ENCODE results near the gene CNP. TPM values are rescaled to one million over a fixed set of nuclear protein-coding genes. Genes with fewer than 3 reads are reported as not detected.

Gene CNP
- total RNA-seq, 4 donors from 2014 or later, result 25.4 to 96.1 (median 55.2) TPM

DNA sequence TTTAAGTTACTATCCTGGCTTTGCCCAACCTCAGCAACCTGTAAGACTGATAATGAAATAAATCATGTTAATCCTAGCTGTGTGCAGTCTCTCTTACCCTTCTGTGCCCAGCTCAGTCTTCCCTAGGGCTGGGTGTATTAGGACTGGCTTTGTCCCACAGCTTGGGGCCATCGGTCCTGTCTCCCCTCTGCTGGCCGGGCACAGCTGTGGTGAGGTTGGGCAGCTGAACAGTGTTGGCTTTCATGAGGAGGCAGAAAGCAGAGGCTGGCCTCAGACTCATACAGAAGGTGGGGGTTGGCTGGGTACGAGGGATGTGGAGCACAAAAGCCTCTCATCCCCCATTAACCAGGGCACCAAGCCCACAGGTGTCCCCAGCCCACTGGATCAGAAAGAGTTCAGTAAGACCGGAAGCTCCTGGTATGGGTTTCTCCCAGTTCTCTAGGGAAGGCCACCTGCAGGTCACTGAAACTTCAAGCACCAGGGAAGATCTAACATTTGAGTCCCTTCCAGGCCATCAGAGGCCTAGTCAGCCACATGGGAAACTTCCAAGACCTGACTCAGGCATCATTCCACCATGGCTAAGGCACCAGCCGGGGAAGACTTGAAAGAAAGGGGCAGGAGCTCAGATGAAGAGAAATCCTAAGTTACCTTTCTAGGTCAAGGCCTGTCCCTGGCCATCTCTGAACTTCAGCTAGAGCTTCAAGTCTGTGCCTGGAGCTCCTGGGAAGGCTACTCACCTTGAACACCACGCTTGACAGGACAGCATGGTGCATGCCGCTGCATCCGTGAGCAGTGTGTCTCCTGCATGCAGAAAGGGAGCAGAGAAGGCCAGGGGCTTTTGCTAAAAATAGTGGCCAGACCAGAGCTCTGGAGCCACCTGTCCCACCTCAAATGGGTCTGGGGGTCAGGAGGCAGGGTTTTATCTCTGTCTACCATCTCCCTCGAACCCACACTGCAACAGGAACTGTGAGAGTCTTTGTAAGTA, 8.8 kb downstream of the CNP start:
- TF ChIP-seq, protein P1, sequence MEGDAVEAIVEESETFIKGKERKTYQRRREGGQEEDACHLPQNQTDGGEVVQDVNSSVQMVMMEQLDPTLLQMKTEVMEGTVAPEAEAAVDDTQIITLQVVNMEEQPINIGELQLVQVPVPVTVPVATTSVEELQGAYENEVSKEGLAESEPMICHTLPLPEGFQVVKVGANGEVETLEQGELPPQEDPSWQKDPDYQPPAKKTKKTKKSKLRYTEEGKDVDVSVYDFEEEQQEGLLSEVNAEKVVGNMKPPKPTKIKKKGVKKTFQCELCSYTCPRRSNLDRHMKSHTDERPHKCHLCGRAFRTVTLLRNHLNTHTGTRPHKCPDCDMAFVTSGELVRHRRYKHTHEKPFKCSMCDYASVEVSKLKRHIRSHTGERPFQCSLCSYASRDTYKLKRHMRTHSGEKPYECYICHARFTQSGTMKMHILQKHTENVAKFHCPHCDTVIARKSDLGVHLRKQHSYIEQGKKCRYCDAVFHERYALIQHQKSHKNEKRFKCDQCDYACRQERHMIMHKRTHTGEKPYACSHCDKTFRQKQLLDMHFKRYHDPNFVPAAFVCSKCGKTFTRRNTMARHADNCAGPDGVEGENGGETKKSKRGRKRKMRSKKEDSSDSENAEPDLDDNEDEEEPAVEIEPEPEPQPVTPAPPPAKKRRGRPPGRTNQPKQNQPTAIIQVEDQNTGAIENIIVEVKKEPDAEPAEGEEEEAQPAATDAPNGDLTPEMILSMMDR (IDR thresholded peaks at IDR 0.05; ENCODE audit: low read depth), result no peak

DNA sequence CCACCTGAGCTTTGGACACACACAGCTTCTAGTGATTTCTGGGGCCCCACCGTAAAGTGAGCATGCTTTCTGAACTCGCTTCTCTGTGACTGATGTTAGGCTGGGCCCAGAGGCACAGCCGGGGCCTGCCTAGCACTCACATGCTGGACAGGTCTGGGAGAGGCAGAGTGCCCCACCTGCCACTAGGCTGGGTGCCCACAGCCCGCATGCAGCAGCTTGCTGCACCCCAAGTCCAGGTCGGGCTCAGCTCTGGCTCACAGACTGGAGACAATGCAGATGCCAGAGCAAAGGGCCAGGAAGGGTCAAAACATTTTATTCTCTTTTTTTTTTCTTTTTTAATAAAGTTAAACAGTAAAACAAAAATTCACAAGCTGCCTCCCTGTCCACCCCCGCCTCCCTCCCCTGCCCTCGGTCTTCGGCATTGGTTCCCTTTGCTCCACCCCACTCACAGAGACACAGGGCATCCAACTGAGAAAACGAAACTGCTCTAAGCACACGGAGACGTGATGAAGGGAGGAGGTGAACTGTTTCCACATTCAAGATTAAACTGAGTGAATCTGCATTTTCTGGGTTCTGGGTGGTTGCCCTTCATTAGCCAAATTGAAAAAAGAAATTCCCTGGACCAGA, 9.7 kb downstream of the CNP start:
- TF ChIP-seq, protein P1 (IDR thresholded peaks at IDR 0.05; ENCODE audit: low read depth), result no peak

DNA sequence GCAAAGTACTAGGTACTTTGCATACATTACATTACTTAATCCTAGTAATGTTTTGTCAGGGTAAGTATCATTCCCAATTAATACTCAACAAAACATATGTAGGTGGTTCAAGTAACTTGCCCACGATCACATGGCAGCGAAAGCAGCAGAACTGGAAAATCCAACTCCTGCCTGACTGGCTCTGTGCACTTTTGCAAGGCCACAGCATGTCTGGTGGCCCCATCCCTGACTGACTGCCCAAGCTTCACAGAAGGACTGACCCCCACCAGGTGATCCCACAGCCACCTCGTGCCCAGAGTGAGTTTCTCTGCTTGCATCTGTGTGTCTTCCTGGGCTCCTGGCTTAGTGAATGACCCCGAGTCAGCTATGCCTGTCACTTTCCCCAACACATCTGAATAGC, 11.4 kb downstream of the CNP start:
- TF ChIP-seq, protein P1 (IDR thresholded peaks at IDR 0.05; ENCODE audit: low read depth), result no peak

DNA sequence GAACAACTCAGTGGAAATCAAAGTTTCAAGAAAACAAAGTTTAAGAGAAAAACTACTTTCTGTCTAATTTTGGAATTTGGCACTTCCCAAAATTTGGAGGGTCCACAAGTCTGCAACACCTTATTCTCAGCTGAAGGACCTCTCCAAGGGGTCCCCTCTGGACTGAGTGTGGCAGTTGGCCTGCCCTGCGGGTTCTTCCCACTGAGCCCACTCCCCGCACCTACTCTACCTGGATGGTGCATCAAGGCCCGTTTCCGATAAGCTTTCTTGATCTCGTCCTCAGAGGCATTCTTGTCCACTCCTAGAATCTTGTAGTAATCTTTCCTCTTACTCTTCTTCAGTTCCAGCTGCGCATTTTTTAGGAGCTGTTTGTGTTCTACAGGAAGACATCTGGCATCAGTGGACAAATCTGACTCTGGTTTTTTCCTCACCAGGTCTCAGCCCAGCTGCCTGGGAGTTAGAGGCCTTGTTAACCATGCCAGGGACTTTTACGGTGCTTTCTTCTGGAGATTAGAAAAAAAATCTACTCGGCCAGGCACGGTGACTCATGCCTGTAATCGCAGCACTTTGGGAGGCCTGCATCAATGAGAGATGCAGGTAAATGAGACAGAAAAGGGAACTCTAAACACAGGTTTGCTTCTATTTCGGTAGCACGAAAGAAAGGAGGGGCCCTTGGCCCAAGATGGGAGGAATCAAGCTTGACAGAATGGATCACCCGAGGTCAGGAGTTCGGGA, 15.6 kb downstream of the CNP start:
- TF ChIP-seq, protein P1 (IDR thresholded peaks at IDR 0.05; ENCODE audit: low read depth), result no peak

DNA sequence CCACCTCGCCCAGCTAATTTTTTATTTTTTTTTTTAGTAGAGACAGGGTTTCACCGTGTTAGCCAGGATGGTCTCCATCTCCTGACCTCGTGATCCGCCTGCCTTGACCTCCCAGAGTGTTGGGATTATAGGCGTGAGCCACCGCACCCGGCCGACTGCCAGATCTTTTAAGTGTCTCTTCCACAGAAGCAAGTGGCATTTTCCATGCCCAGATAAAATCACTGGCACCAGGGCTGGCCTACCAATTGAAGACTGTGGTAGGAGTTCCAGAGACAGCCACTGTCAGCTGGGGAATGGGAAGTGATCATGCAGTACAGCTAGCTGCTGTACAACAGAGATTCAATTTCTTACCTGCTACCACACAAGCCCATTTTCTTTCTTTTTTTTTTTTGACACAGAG, 17.9 kb downstream of the CNP start:
- TF ChIP-seq, protein P1 (IDR thresholded peaks at IDR 0.05; ENCODE audit: low read depth), result no peak

DNA sequence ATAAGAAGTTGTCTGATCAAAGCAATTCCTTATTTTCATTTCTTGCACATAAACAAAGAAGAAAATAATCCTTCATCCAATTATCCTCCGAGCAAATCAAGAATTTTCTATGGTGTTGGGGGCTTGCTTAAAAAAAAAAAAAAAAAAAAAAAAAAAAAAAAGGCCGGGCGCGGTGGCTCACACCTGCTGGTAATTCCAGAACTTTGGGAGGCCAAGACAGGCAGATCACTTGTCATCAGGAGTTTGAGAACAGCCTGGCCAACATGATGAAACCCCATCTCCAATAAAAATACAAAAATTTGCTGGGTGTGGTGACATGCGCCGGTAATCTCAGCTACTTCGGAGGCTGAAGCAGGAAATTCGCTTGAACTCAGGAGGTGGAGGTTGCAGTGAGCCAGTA, 19.3 kb downstream of the CNP start:
- TF ChIP-seq, protein P1 (IDR thresholded peaks at IDR 0.05; ENCODE audit: low read depth), result no peak

DNA sequence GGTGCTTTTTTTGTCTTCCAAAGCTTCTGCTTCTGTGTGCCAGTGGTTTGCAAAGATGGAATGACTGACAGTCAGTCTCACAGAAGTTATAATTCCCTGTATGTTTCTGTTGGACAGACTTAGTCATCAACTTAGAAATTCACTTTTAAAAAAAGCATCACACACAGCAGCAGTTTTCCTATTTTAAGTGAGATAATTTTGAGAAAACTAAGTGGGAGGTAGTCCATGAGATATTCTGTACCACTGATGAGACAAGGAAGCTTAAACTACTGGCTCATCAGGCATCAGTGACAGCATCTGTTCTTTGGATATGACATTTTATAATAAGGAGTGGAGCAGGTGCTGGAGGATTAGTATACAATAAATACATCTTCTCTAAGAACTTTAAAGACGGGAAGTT, 20.0 kb downstream of the CNP start:
- TF ChIP-seq, protein P1 (IDR thresholded peaks at IDR 0.05; ENCODE audit: low read depth), result no peak

Measured in subcutaneous adipose tissue (tissue), 4 donors.